ENCODE data around the gene PROP1. TPM values are rescaled to one million over a fixed set of nuclear protein-coding genes. Genes with fewer than 3 reads are reported as not detected.

Gene PROP1
- total RNA-seq, 1 experiment from 2014 or later = not detected

GRCh38 chr5:177959315-177959714 lies 36.7 kb downstream of the PROP1 start:
- Histone ChIP-seq H3K36me3 (ENCODE audit: control insufficient read depth in 1 of 2, insufficient read depth in 2 of 2, low read length in 2 of 2) (no peaks in the 10 kb centered on the region), H3K27ac (ENCODE audit: low read depth, low read length) (no peak overlapping the region), H3K27me3 (ENCODE audit: insufficient read depth, low read length) (no peaks in the 10 kb centered on the region), H3K4me3 (replicated peaks in 1 of 2; ENCODE audit: low read depth in 1 of 2, low read length in 2 of 2) (no peak overlapping the region), H3K9me3 (ENCODE audit: control insufficient read depth in 1 of 2, insufficient read depth in 1 of 2, low read depth in 1 of 2, low read length in 2 of 2) (no peaks in the 10 kb centered on the region), H3K9ac (ENCODE audit: low read length) (no peak overlapping the region), H2AFZ (ENCODE audit: low read depth, low read length, poor library complexity, severe bottlenecking) (no peak overlapping the region), H3K9me2 (ENCODE audit: insufficient read depth) (no peaks in the 10 kb centered on the region), H4K20me1 (ENCODE audit: insufficient read depth) (no peaks in the 10 kb centered on the region), H3K4me1 (ENCODE audit: control insufficient read depth in 1 of 2, insufficient read depth in 2 of 2, low read length in 2 of 2) (no peaks in the 10 kb centered on the region), H3K4me2 (ENCODE audit: low read length) (no peak overlapping the region), H3K79me2 (ENCODE audit: insufficient read depth, low read length) (no peaks in the 10 kb centered on the region)
- TF ChIP-seq SRF (IDR thresholded peaks at IDR 0.05; ENCODE audit: low read depth) (no peak), JUND (IDR thresholded peaks at IDR 0.05) (no peak), CEBPB (IDR thresholded peaks at IDR 0.05; ENCODE audit: low read depth) (no peak), EGR1 (IDR thresholded peaks at IDR 0.05; ENCODE audit: low read depth) (no peak), YY1 (IDR thresholded peaks at IDR 0.05; ENCODE audit: extremely low read depth, insufficient replicate concordance, low read depth, low read length) (no peak), ZFX (IDR thresholded peaks at IDR 0.05) (no peak), ZNF274 (IDR thresholded peaks at IDR 0.05; ENCODE audit: low read depth, low read length) (no peak), POLR2A (IDR thresholded peaks at IDR 0.05; ENCODE audit: borderline replicate concordance, extremely low read depth, insufficient read depth, insufficient read length) (no peak), ATF3 (IDR thresholded peaks at IDR 0.05) (no peak), TCF7L2 (IDR thresholded peaks at IDR 0.05; ENCODE audit: borderline replicate concordance, extremely low read depth, insufficient read depth, insufficient read length) (no peak), CBX3 (IDR thresholded peaks at IDR 0.05; ENCODE audit: low read depth) (no peak), ZBTB33 (IDR thresholded peaks at IDR 0.05; ENCODE audit: extremely low read depth, insufficient replicate concordance, low read length) (no peak), FOSL1 (IDR thresholded peaks at IDR 0.05; ENCODE audit: low read depth) (no peak), RAD21 (IDR thresholded peaks at IDR 0.05; ENCODE audit: low read depth) (no peak), EZH2phosphoT487 (IDR thresholded peaks at IDR 0.05; ENCODE audit: borderline replicate concordance) (no peak), SP1 (IDR thresholded peaks at IDR 0.05; ENCODE audit: low read depth) (no peak), CTCF (IDR thresholded peaks at IDR 0.05 in 2 of 3, conservative IDR thresholded peaks at IDR 0.05 in 1 of 3; ENCODE audit: borderline replicate concordance in 1 of 3, insufficient read depth in 1 of 3, low read depth in 2 of 3, low read length in 2 of 3) (no peak), EZH2 (IDR thresholded peaks at IDR 0.05) (no peak)
- ChIA-PET POLR2A (no interaction called here), RAD21 (ENCODE audit: low non-redundant PET in 1 of 2, low total read pairs in 2 of 2, uncharacterized antibody in 2 of 2, unreplicated experiment in 2 of 2) (no interaction called here), CTCF (no interaction called here)
- no TSS peak for BruUV-seq (replicated peaks)
- DNase-seq (ENCODE audit: low read depth, low spot score) (no peak), ATAC-seq (no peak)
- intact Hi-C loops (cut with micrococcal nuclease) = no loop called here
